Calu3 (cell line): ENCODE measurements around the gene SAP130. TPM values are rescaled to one million over a fixed set of nuclear protein-coding genes. Genes with fewer than 3 reads are reported as not detected.
A peak's percentile ranks its signal among the peaks of the same experiment; 100 is the strongest.

ENCODE experiments used
- BruUV-seq: library from RNA; stranded (reverse); fragments of 400-500 nt; replicated peaks from 2 replicates; lab custom pipeline; 2021; lab: Mats Ljungman, UMichigan
- CTCF ChIA-PET: fragments of 300-600 bp; sonication (Branson Sonifier 250); formaldehyde crosslinking; loops from one replicate; lab custom pipeline; 2022; ENCODE audit warnings: antibody characterized with exemption; lab: Charles Lee
- DNase-seq: peaks from one replicate; pipeline ENCODE4 v3.0.0; 2022
- H3K27ac Mint-ChIP-seq: one replicate; pipeline ENCODE4 v1.8.0; 2022; ENCODE audit warnings: mixed read lengths; ENCODE audit not compliant: unreplicated experiment
- H3K27me3 Mint-ChIP-seq: one replicate; pipeline ENCODE4 v1.8.0; 2022; ENCODE audit warnings: mixed read lengths; ENCODE audit not compliant: unreplicated experiment
- H3K36me3 Mint-ChIP-seq: one replicate; pipeline ENCODE4 v1.8.0; 2022; ENCODE audit warnings: mild to moderate bottlenecking, moderate library complexity, mixed read lengths; ENCODE audit not compliant: insufficient read depth, unreplicated experiment
- H3K4me1 Mint-ChIP-seq: one replicate; pipeline ENCODE4 v1.8.0; 2022; ENCODE audit warnings: mild to moderate bottlenecking, low read depth, mixed read lengths; ENCODE audit not compliant: unreplicated experiment
- H3K4me3 Mint-ChIP-seq: one replicate; pipeline ENCODE4 v1.8.0; 2022; ENCODE audit warnings: mild to moderate bottlenecking, low read depth, moderate library complexity, mixed read lengths; ENCODE audit not compliant: unreplicated experiment
- H3K9me3 Mint-ChIP-seq: one replicate; pipeline ENCODE4 v1.8.0; 2022; ENCODE audit warnings: low read depth, mixed read lengths; ENCODE audit not compliant: unreplicated experiment
- intact Hi-C: fragments of 100-400 bp; cut with micrococcal nuclease; formaldehyde crosslinking; loops from one replicate; pipeline ENCODE4 v1.10.0; 2022; ENCODE audit not compliant: unreplicated experiment
- total RNA-seq: library from RNA; stranded (reverse); gene quantifications from 2 replicates; pipeline ENCODE4 v1.2.3, GENCODE V29; 2022
- TF ChIP-seq, protein P1 (sequence below): fragments of 200-600 bp; IDR thresholded peaks from one replicate; pipeline ENCODE4 v1.8.0; 2022; ENCODE audit warnings: antibody characterized with exemption; ENCODE audit not compliant: unreplicated experiment

The SAP130 gene
- total RNA-seq, 1 experiment from 2014 or later, result 29.7 TPM

DNA sequence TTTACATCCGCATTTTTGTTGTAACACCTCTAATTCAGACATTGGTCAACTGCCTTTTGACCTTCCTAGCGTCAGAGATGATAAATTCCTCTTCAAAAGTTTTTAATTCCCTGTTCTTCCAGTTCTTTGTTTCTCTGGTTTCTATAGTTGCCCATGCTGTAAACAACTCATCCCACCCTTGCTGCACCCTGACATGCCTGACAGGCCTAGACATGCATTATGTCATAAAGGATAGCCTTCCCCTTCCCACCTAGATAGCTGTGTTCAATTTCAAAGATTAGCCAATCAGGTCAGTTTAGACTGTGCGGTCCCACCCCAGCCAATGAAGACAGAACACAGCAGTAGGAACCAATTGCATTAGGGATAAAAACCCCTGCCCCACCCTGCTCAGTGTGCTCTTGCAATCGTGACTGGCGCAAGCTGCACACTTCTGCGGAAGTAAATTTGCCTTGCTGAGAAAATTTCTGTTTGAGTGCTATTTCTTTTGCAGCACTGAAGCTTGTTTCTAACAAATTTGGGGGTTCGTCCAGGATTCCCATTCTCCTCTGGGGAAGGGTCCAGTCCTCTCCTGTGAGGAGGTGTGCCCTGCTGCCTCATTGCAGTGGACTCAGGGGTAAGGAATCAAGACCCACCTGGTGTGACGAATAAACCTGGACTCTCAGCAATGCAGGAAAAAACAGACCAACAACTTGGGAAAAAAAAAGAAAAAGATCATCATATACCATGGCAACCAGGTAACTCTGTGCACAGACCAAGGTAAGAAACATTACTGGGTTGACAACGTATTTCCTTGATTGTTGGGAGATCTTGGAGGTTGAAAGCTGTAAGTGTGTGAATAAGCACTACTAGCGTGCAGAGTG, 9.1 kb upstream of the SAP130 start:
- DNase-seq, result no peak
- H3K36me3 Mint-ChIP-seq, result no peaks in the 10 kb centered on the region
- intact Hi-C loops, result no loop called here
- peaks cover 53% of the 10 kb centered on the region for H3K27me3 Mint-ChIP-seq
- no TSS peak for BruUV-seq
- no peak overlapping the region for H3K4me3 Mint-ChIP-seq
- TF ChIP-seq, protein P1, sequence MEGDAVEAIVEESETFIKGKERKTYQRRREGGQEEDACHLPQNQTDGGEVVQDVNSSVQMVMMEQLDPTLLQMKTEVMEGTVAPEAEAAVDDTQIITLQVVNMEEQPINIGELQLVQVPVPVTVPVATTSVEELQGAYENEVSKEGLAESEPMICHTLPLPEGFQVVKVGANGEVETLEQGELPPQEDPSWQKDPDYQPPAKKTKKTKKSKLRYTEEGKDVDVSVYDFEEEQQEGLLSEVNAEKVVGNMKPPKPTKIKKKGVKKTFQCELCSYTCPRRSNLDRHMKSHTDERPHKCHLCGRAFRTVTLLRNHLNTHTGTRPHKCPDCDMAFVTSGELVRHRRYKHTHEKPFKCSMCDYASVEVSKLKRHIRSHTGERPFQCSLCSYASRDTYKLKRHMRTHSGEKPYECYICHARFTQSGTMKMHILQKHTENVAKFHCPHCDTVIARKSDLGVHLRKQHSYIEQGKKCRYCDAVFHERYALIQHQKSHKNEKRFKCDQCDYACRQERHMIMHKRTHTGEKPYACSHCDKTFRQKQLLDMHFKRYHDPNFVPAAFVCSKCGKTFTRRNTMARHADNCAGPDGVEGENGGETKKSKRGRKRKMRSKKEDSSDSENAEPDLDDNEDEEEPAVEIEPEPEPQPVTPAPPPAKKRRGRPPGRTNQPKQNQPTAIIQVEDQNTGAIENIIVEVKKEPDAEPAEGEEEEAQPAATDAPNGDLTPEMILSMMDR, result no peak
- H3K4me1 Mint-ChIP-seq, result no peaks in the 10 kb centered on the region
- CTCF ChIA-PET, result interaction anchor here (0.6 kb wide), 1 partner anchor 27 kb away, joined by 3 read pairs; no protein-coding TSS in a partner anchor
- H3K9me3 Mint-ChIP-seq, result peaks cover 20% of the 10 kb centered on the region
- H3K27ac Mint-ChIP-seq, result no peak overlapping the region

DNA sequence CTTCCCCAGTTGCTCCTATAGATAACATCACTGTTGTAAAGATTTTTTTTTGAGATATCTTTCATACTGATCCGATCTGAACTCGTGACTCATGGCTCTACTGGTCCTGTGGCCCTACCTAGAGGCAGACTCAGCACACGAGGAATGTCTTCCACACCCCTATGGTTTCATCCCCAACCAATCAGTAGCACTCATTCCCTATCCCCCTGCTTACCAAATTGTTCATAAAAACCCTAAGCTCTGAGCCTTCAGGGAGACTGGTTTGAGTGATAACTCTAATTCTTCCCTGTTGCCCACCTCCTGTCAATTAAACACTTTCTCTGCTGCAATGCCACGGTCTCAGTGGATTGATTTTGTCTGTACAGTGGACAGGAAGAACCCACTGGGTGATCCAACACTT, 4.2 kb upstream of the SAP130 start:
- intact Hi-C loops, result no loop called here
- Mint-ChIP-seq H3K36me3 (peaks cover 22% of the 10 kb centered on the region), H3K4me3 (no peak overlapping the region), H3K27ac (no peak overlapping the region), H3K4me1 (peaks cover 10% of the 10 kb centered on the region), H3K9me3 (peaks cover 23% of the 10 kb centered on the region), H3K27me3 (peaks cover 33% of the 10 kb centered on the region)
- no TSS peak for BruUV-seq
- CTCF ChIA-PET, result no interaction called here
- TF ChIP-seq, protein P1, result no peak
- no peak for DNase-seq

DNA sequence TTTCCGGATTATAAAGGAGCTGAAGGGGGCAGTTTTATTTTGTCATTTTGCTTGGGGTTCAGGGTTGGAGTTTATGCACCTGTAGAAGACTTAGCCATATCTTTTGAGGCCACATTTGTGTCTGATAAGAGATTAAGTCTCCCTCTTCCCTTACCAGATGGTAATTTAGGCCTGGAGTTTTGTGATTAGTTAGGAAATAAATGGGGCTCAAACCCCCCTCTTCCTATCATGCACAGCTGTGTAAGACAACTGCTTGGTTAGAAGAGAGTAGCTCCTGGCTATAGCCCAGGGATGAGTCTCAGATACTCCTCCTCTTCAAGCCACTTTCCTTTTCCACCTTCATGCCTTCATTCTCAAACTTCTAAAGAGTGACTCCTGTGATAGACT, 802 bp upstream of the SAP130 start:
- CTCF ChIA-PET, result no interaction called here
- peak overlapping the region; percentile 84 for H3K4me3 Mint-ChIP-seq
- intact Hi-C loops, result loop anchor here (5.0 kb wide), 1 partner anchor 64 kb away; the partner anchor contains the start of gene UGGT1
- DNase-seq, result no peak
- TF ChIP-seq, protein P1, result no peak
- TSS peak; percentile 44 for BruUV-seq
- peaks cover 33% of the 10 kb centered on the region for H3K27me3 Mint-ChIP-seq
- peaks cover 10% of the 10 kb centered on the region for H3K4me1 Mint-ChIP-seq
- peaks cover 17% of the 10 kb centered on the region for H3K9me3 Mint-ChIP-seq
- H3K27ac Mint-ChIP-seq, result no peak overlapping the region
- H3K36me3 Mint-ChIP-seq, result peaks cover 33% of the 10 kb centered on the region

DNA sequence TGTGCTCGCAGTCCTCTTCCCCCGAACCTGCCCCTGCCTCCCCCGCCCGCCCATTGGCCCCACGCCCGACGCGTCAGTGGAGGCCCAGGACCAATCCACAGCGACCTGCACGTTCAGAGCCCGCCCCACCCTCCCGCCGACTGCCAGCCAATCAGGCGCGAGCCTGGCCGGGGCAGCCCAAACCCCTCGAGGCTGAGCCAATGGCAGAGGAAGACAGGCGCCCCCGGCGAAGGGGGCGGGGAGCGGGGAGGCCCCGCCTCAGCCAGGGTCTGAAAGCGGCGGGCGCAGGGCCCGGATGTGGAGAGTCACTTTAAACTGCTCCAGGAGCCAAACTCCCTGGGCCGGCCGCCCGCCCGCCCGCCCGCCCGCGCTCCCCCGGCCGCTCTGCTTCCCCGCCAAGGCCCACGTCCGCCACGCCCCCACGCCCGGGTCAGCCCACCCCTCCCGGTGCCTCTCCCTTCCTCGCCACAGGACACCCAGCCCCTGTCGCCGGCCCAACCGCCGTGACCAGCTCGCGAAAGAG, 520 bp downstream of the SAP130 start:
- Mint-ChIP-seq H3K4me1 (peaks cover 10% of the 10 kb centered on the region), H3K27ac (peak overlapping the region; percentile 83), H3K36me3 (peaks cover 33% of the 10 kb centered on the region), H3K27me3 (peaks cover 28% of the 10 kb centered on the region), H3K4me3 (peak overlapping the region; percentile 84), H3K9me3 (peaks cover 11% of the 10 kb centered on the region)
- CTCF ChIA-PET, result no interaction called here
- DNase-seq, result peak; percentile 97
- no TSS peak for BruUV-seq
- TF ChIP-seq, protein P1, result no peak
- intact Hi-C loops, result loop anchor here (5.0 kb wide), 1 partner anchor 65 kb away; the partner anchor contains the start of gene UGGT1
